K562 (cell line): Measurements from ENCODE around the gene APOBEC3C. TPM values are rescaled to one million over a fixed set of nuclear protein-coding genes. Genes with fewer than 3 reads are reported as not detected.

ENCODE experiments used
- ATAC-seq: fragments of 200-7000 bp; cut with Tn5 transposase; 3 replicates; pipeline ENCODE4 v1.9.1; 2020; ENCODE audit warnings: moderate library complexity
- BruUV-seq: library from RNA; stranded (reverse); fragments of 400-500 nt; replicated peaks from 2 replicates; lab custom pipeline; 2021; lab: Mats Ljungman, UMichigan
- CTCF ChIA-PET: fragments of 300-600 bp; formaldehyde crosslinking; extraction: SDS; loops from one replicate; lab custom pipeline; 2021; ENCODE audit warnings: low intra/inter-chr PET ratio; lab: Yijun Ruan, JAX
- POLR2A ChIA-PET: fragments of 300-600, 350-650 bp; sonication (Branson Sonifier 250); formaldehyde crosslinking; extraction: SDS; loops from one replicate; lab custom pipeline; 2021; ENCODE audit warnings: antibody characterized with exemption, inconsistent platforms; lab: Yijun Ruan, JAX
- DNase-seq, 4 experiments: peaks; one replicate each; pipeline versions ENCODE4 v3.0.0 to v3.0.0-alpha.2; 2011 to 2018; ENCODE audit warnings: low spot score in 3 of 4, mixed read lengths in 3 of 4; ENCODE audit errors: extremely low read depth in 1 of 4
- FAIRE-seq: peaks from 2 replicates; lab custom pipeline; 2011; peaks lifted over from hg19 to GRCh38; lab: Jason Lieb, UNC
- H2AFZ ChIP-seq: 2 replicates; pipeline ENCODE4 v1.6.0; 2011; ENCODE audit warnings: low read depth, low read length, control low read depth, inconsistent platforms
- H3K27ac ChIP-seq: fragments of 200-600 bp; 3 replicates; pipeline ENCODE4 v1.8.0; 2011; ENCODE audit warnings: low read depth, mild to moderate bottlenecking, control low read depth, inconsistent platforms, low read length, moderate library complexity, mixed read lengths; ENCODE audit errors: extremely low read depth
- H3K27me3 ChIP-seq, 2 experiments: fragments of 300-600 bp in 1 of 2; 2 replicates in 1 of 2; 3 replicates in 1 of 2; pipeline versions ENCODE4 v1.6.0 to v1.8.0; 2011; ENCODE audit warnings: inconsistent platforms in 2 of 2, low read length in 2 of 2, mild to moderate bottlenecking in 1 of 2, mixed read lengths in 1 of 2, moderate library complexity in 1 of 2; ENCODE audit not compliant: control insufficient read depth in 2 of 2, insufficient read depth in 2 of 2
- H3K36me3 ChIP-seq: fragments of 300-600 bp; 3 replicates; pipeline ENCODE4 v1.8.0; 2011; ENCODE audit warnings: mild to moderate bottlenecking, low read length, inconsistent platforms; ENCODE audit not compliant: control insufficient read depth, insufficient read depth
- H3K4me1 ChIP-seq, 2 experiments: fragments of 200-600 bp in 1 of 2; replicated peaks in 1 of 2; 2 replicates in 1 of 2; 3 replicates in 1 of 2; pipeline versions ENCODE4 v1.5.1 to v1.8.0; 2011; ENCODE audit warnings: inconsistent platforms in 2 of 2, low read length in 2 of 2, mild to moderate bottlenecking in 1 of 2, mixed read lengths in 1 of 2, moderate library complexity in 1 of 2; ENCODE audit not compliant: control insufficient read depth in 2 of 2, insufficient read depth in 2 of 2
- H3K4me2 ChIP-seq: 2 replicates; pipeline ENCODE4 v1.6.1; 2011; ENCODE audit warnings: low read length, control low read depth, inconsistent platforms, mixed read lengths; ENCODE audit not compliant: insufficient read depth
- H3K4me3 ChIP-seq: fragments of 200-600 bp; sonication (generic), shearing (Covaris generic); 2 replicates; pipeline ENCODE4 v1.5.1; 2016; ENCODE audit warnings: control low read depth, inconsistent platforms
- H3K79me2 ChIP-seq: fragments of 200-600 bp; 3 replicates; pipeline ENCODE4 v1.8.0; 2011; ENCODE audit warnings: low read length, inconsistent platforms; ENCODE audit not compliant: control insufficient read depth, insufficient read depth
- H3K9ac ChIP-seq, 2 experiments: 2 replicates each; pipeline versions ENCODE4 v1.6.0 to v1.6.1; 2011; ENCODE audit warnings: low read depth in 2 of 2, low read length in 2 of 2, control low read depth in 1 of 2, inconsistent platforms in 1 of 2, mild to moderate bottlenecking in 1 of 2, mixed read lengths in 1 of 2; ENCODE audit not compliant: insufficient read depth in 1 of 2
- H3K9me1 ChIP-seq: one replicate; pipeline ENCODE4 v1.6.0; 2011; ENCODE audit warnings: inconsistent platforms, mild to moderate bottlenecking, low read length, moderate library complexity; ENCODE audit not compliant: control insufficient read depth, insufficient read depth
- H3K9me3 ChIP-seq: replicated peaks from 2 replicates; pipeline ENCODE4 v1.5.1; 2011; ENCODE audit warnings: low read depth, low read length, inconsistent platforms; ENCODE audit not compliant: control insufficient read depth, insufficient read depth
- H4K20me1 ChIP-seq: replicated peaks from 2 replicates; pipeline ENCODE4 v1.6.1; 2011; ENCODE audit warnings: low read length, inconsistent platforms, mixed read lengths; ENCODE audit not compliant: control insufficient read depth, insufficient read depth
- CHCHD3 ChIP-seq: fragments of 250-450 bp; sonication (Bioruptor Pico); IDR thresholded peaks from 2 replicates; pipeline ENCODE4 v2.1.2; 2022; ENCODE audit warnings: mild to moderate bottlenecking
- EGR1 ChIP-seq: fragments of 450-650 bp; conservative IDR thresholded peaks from 2 replicates; pipeline ENCODE4 v1.6.1; 2017; ENCODE audit warnings: mild to moderate bottlenecking
- HNRNPLL ChIP-seq: fragments of 200-400 bp; formaldehyde crosslinking; IDR thresholded peaks from 2 replicates; pipeline ENCODE4 v1.6.1; 2017; ENCODE audit warnings: low read length, low read depth, mild to moderate bottlenecking; ENCODE audit not compliant: poor library complexity, severe bottlenecking
- PRMT5 ChIP-seq: sonication (generic); formaldehyde crosslinking; IDR thresholded peaks from 2 replicates; pipeline ENCODE4 v1.5.0; 2020; ENCODE audit warnings: missing genetic modification reagents
- SRSF1 ChIP-seq: fragments of 200-400 bp; formaldehyde crosslinking; IDR thresholded peaks from 2 replicates; pipeline ENCODE4 v1.6.1; 2017; ENCODE audit warnings: mild to moderate bottlenecking, low read depth, low read length, moderate library complexity
- STAT5B ChIP-seq: fragments of 250-450 bp; sonication (Bioruptor Pico); IDR thresholded peaks from 2 replicates; pipeline ENCODE4 v1.8.0; 2021; ENCODE audit warnings: mild to moderate bottlenecking, inconsistent platforms
- TCF3 ChIP-seq: sonication (generic); formaldehyde crosslinking; IDR thresholded peaks from 2 replicates; pipeline ENCODE4 v1.4.0; 2020; ENCODE audit warnings: mild to moderate bottlenecking, missing genetic modification reagents
- ZNF134 ChIP-seq: fragments of 250-450 bp; sonication (Bioruptor Pico); conservative IDR thresholded peaks from 2 replicates; pipeline ENCODE4 v1.4.0; 2020
- ZNF445 ChIP-seq: fragments of 250-450 bp; sonication (Bioruptor Pico); IDR thresholded peaks from 2 replicates; pipeline ENCODE4 v1.4.0; 2020; ENCODE audit warnings: low read depth, mild to moderate bottlenecking, moderate library complexity
- ZNF780A ChIP-seq: fragments of 250-450 bp; sonication (Bioruptor Pico); IDR thresholded peaks from 2 replicates; pipeline ENCODE4 v1.5.0; 2021; ENCODE audit warnings: mild to moderate bottlenecking
- WGBS: fragments of 100-300 bp; shearing (Covaris generic); methylation state at CpG from one replicate; pipeline ENCODE4 v1.1.6; 2016; ENCODE audit warnings: low coverage, mixed read lengths; ENCODE audit not compliant: insufficient coverage; ENCODE audit errors: missing lambda C conversion rate; 5-methylcytosine and 5-hydroxymethylcytosine counted together
- in situ Hi-C: fragments of 300-500 bp; cut with MboI; formaldehyde crosslinking; loops from 4 replicates; pipeline ENCODE4 v1.15.0; 2018; ENCODE audit warnings: inconsistent platforms, mixed read lengths
- intact Hi-C: fragments of 100-400 bp; cut with micrococcal nuclease; formaldehyde crosslinking; loops from 2 replicates; pipeline ENCODE4 v1.14.2; 2022
- polyA plus RNA-seq, 8 experiments: library from polyadenylated mRNA; depleted of rRNA in 4 of 8; stranded (reverse) in 5 of 8; unstranded in 3 of 8; fragments of >200 nt; fragmentation: Nextera tagmentation in 2 of 8; fragmentation: Illumina TruSeq in 1 of 8; extraction: Ambion mirVana in 2 of 8; extraction: Trizol in 1 of 8; gene quantifications; 2 replicates each; pipeline versions ENCODE4 v1.2.1 to v1.2.3, GENCODE V29; 2011 to 2014; ENCODE audit warnings: inconsistent platforms in 1 of 8, missing spikeins in 1 of 8
- total RNA-seq, 7 experiments: library from RNA; depleted of rRNA in 6 of 7; stranded (reverse); fragments of >200 nt in 6 of 7; fragmentation: Illumina TruSeq in 2 of 7; extraction: Trizol in 2 of 7; gene quantifications; 2 replicates each; pipeline versions ENCODE4 v1.2.1 to v1.2.3, GENCODE V29; 2011 to 2021; ENCODE audit warnings: low replicate concordance in 1 of 7
- TF ChIP-seq, protein P1 (sequence below), 2 experiments: fragments of 450-650 bp in 1 of 2; sonication (generic) in 1 of 2; formaldehyde crosslinking in 1 of 2; IDR thresholded peaks in 1 of 2; conservative IDR thresholded peaks in 1 of 2; 2 replicates each; pipeline versions ENCODE4 v1.6.1 to v1.8.1; 2016 to 2023; ENCODE audit warnings: mild to moderate bottlenecking in 2 of 2, moderate library complexity in 2 of 2, inconsistent platforms in 1 of 2, missing genetic modification reagents in 1 of 2
- TF ChIP-seq, protein P2 (sequence below): fragments of 450-650 bp; formaldehyde crosslinking; IDR thresholded peaks from 2 replicates; pipeline ENCODE4 v1.4.0; 2020; ENCODE audit warnings: mild to moderate bottlenecking, moderate library complexity

APOBEC3C gene
- total and polyA plus RNA-seq, 9 of the 15 experiments (the other 6 are each of a cell fraction or from before 2014, with no cell fraction given), result 12.4 to 285 (median 55.5) TPM

DNA sequence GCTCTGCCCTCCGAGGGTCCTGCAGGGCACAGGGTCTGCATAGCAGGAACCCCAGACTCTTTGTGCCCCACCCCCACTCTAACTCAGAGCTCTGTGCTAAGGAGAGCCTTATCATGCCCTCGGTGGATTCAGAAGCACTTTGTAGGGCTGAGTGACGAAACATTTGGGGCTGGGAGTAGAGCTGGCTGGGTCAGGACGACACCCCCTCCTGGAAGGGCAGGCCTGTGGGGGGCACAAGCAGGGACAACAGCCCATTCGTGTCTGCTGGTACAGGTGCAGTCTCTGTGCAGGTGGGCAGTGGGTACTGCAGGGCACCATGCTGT is 47.7 kb upstream of the APOBEC3C start:
- no TSS peak for BruUV-seq
- DNase-seq, result peak in 2 of 4 experiments; percentile 15 to 26
- Histone ChIP-seq H4K20me1 (no peaks in the 10 kb centered on the region), H3K4me1 (peaks cover 10 to 37% of the 10 kb centered on the region in 2 experiments; a peak in 4 of 5 replicates), H3K9me3 (no peaks in the 10 kb centered on the region), H3K79me2 (no peaks in the 10 kb centered on the region), H3K9me1 (no peaks in the 10 kb centered on the region), H3K36me3 (no peaks in the 10 kb centered on the region), H2AFZ (no peak overlapping the region), H3K4me3 (no peak overlapping the region), H3K27me3 (peaks cover 0 to 26% of the 10 kb centered on the region in 2 experiments; a peak in 3 of 5 replicates), H3K27ac (no peak overlapping the region), H3K4me2 (peak overlapping the region; percentile 41; the same call in 1 of the 2 replicates), H3K9ac (peak overlapping the region in 1 of 2 experiments; percentile 76; a peak in 1 of 4 replicates)
- 4% methylated on average over 5 of the region's 5 CpGs for WGBS
- no peak for FAIRE-seq
- in situ Hi-C loops (no loop called here), intact Hi-C loops (no loop called here)
- peak; percentile 51 for ATAC-seq
- TF ChIP-seq TCF3 (CRISPR knock-in tag), result no peak
- TF ChIP-seq, protein P1, sequence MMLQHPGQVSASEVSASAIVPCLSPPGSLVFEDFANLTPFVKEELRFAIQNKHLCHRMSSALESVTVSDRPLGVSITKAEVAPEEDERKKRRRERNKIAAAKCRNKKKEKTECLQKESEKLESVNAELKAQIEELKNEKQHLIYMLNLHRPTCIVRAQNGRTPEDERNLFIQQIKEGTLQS (IDR thresholded peaks at IDR 0.05), result peak; percentile 40; the same call in 1 of the 2 replicates
- TF ChIP-seq, protein P1 (CRISPR knock-in tag; conservative IDR thresholded peaks at IDR 0.05), result no peak
- CTCF ChIA-PET, result no interaction called here
- POLR2A ChIA-PET, result interaction anchor here (0.6 to 0.7 kb wide), 2 partner anchors 39 to 65 kb away, joined by 3 to 5 read pairs; no protein-coding TSS in a partner anchor

DNA sequence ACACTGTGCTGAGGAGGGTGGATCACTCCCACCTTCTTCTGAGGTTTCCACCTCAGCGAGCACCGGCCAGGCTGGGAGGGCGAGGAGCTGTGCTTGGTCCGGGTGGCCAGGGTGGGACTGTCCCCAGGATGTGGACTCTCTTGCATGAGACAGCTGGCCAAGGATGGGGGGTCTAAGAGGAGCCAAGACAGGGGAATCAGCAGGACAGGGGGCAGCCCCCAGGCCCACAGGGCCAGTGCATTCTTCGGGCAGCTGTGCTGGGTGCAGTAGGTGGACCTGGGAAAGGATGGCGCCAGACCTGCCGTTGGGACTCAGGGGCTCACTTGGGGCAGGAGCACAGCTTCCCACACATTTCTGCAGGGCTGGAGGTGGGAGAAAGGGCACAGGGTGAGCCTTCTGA is 47.1 kb upstream of the APOBEC3C start:
- intact Hi-C loops, result no loop called here
- H3K36me3 ChIP-seq, result no peaks in the 10 kb centered on the region
- no peak overlapping the region for H3K4me2 ChIP-seq
- ATAC-seq (no peak), DNase-seq (no peak), FAIRE-seq (no peak)
- ChIA-PET CTCF (interaction anchor here (0.5 kb wide), 1 partner anchor 36 kb away, joined by 4 read pairs; no protein-coding TSS in a partner anchor), POLR2A (interaction anchor here (0.6 to 0.7 kb wide), 2 partner anchors 40 to 66 kb away, joined by 3 to 5 read pairs; no protein-coding TSS in a partner anchor)
- no peaks in the 10 kb centered on the region for H3K9me1 ChIP-seq
- peaks cover 0 to 31% of the 10 kb centered on the region in 2 experiments; a peak in 3 of 5 replicates for H3K27me3 ChIP-seq
- H3K27ac ChIP-seq, result no peak overlapping the region
- H3K9ac ChIP-seq, result no peak overlapping the region
- in situ Hi-C loops, result no loop called here
- no peaks in the 10 kb centered on the region for H3K79me2 ChIP-seq
- 56% methylated on average over 5 of the region's 7 CpGs for WGBS
- H3K9me3 ChIP-seq, result no peaks in the 10 kb centered on the region
- no peak for TF ChIP-seq CHCHD3 (CRISPR knock-in tag)
- TF ChIP-seq ZNF780A (CRISPR knock-in tag), result no peak
- TF ChIP-seq ZNF134 (CRISPR knock-in tag), result no peak
- no peak for TF ChIP-seq SRSF1
- TF ChIP-seq, protein P2, sequence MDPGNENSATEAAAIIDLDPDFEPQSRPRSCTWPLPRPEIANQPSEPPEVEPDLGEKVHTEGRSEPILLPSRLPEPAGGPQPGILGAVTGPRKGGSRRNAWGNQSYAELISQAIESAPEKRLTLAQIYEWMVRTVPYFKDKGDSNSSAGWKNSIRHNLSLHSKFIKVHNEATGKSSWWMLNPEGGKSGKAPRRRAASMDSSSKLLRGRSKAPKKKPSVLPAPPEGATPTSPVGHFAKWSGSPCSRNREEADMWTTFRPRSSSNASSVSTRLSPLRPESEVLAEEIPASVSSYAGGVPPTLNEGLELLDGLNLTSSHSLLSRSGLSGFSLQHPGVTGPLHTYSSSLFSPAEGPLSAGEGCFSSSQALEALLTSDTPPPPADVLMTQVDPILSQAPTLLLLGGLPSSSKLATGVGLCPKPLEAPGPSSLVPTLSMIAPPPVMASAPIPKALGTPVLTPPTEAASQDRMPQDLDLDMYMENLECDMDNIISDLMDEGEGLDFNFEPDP (CRISPR knock-in tag), result no peak
- TF ChIP-seq EGR1, result no peak
- TF ChIP-seq PRMT5 (CRISPR knock-in tag), result no peak
- no peak for TF ChIP-seq ZNF445 (CRISPR knock-in tag)
- TF ChIP-seq HNRNPLL, result no peak
- no peak for TF ChIP-seq STAT5B (CRISPR knock-in tag)
- no TSS peak for BruUV-seq
- H3K4me3 ChIP-seq, result no peak overlapping the region
- H2AFZ ChIP-seq, result no peak overlapping the region
- H4K20me1 ChIP-seq, result no peaks in the 10 kb centered on the region
- peaks cover 10 to 37% of the 10 kb centered on the region in 2 experiments; a peak in 4 of 5 replicates for H3K4me1 ChIP-seq
